ENCODE results near the gene TCEAL5.

TCEAL5 gene

DNA sequence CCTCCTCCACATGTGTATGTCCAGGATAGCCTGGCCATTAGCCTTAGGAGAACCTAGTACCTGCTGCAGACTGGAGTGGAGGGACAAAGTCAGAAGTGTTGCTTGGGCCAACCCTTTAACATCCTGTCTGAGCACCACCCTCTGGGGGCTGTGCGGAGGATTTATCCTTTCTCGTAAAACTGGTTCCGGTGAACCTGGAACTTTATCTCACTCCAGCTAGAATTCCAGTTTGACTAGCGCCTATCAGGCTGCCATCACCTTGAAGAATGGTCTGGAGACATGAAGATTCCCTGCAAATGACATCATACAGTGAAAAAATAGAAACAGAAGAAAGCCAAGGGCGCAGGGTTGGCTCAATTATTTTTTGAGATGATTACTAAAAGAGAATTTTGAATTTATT, 25.6 kb downstream of the TCEAL5 start:
- TF ChIP-seq, protein P1, sequence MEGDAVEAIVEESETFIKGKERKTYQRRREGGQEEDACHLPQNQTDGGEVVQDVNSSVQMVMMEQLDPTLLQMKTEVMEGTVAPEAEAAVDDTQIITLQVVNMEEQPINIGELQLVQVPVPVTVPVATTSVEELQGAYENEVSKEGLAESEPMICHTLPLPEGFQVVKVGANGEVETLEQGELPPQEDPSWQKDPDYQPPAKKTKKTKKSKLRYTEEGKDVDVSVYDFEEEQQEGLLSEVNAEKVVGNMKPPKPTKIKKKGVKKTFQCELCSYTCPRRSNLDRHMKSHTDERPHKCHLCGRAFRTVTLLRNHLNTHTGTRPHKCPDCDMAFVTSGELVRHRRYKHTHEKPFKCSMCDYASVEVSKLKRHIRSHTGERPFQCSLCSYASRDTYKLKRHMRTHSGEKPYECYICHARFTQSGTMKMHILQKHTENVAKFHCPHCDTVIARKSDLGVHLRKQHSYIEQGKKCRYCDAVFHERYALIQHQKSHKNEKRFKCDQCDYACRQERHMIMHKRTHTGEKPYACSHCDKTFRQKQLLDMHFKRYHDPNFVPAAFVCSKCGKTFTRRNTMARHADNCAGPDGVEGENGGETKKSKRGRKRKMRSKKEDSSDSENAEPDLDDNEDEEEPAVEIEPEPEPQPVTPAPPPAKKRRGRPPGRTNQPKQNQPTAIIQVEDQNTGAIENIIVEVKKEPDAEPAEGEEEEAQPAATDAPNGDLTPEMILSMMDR (IDR thresholded peaks at IDR 0.05), result no peak

DNA sequence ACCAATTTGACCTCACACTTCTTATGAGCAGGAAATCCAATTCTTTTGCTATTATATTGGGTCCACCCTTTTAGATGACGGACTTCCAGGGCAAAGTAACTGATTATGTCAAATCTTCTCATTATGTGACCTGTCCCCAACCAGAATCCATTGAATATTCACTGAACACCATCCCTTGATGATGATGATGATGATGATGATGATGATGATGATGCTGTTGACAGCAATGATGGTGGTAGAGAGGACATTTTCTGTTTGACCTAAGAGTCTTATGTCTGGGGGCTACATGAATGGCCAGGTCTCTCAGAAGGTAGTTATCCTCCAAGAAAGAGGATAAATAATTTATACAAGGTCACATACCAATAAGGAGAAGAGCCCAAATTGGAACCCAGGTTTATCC, 26.7 kb downstream of the TCEAL5 start:
- TF ChIP-seq, protein P1 (IDR thresholded peaks at IDR 0.05), result no peak

DNA sequence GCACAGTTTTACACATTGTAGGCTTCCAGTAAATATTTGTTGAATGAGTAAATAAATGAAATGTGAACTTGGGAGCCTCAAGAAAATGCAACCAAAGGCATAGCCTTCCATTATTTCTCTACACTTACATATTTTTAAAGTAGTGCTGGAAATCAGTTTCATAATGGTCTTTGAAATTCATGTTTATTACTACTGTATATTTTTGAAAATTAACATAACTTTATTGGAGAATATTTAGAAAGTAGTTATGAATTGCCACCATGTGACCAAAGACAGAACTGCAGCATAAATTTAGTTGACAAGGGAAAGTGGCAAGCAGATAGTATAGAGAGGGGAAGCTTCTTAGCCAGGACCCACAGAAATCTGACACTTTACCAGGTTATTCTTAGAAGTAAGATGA, 28.0 kb downstream of the TCEAL5 start:
- TF ChIP-seq, protein P1 (IDR thresholded peaks at IDR 0.05), result peak; percentile 52; the same call in 1 of the 2 replicates

DNA sequence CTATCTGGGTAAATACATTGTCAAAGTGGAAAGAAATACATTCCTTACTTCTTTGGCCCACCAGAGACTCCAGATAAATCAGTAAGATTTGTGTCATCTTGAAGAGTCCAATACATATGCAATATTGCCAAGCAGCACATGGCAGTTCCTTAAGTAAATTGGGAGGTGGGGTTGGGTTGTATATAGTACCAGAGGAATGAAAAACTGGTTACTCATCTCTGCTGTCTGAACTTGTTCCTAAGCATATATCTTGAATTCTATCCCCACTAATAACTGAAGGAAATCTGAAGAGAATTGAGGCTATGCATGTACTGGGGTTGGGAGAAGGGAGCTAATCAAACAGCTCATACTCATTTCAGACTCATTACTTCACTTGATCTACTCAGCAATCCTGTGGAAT, 36.4 kb downstream of the TCEAL5 start:
- TF ChIP-seq, protein P1 (IDR thresholded peaks at IDR 0.05), result no peak

DNA sequence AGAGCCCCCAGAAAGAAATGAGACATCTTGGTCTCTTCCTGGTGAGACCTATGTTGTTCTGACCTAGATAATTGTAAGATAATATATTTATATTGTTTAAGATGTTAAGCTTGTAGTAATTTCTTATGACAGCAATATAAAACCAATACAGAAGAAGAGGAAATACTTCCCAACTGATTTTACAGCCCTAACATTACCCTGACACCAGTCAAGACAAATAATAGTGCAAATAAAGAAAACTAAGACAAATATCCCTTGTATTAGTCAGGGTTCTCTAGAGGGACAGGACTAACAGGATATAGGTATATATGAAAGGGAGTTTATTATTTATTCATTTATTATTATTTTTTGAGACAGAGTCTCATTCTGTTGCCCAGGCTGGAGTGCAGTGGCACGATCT, 40.3 kb downstream of the TCEAL5 start:
- TF ChIP-seq, protein P1 (IDR thresholded peaks at IDR 0.05), result no peak

DNA sequence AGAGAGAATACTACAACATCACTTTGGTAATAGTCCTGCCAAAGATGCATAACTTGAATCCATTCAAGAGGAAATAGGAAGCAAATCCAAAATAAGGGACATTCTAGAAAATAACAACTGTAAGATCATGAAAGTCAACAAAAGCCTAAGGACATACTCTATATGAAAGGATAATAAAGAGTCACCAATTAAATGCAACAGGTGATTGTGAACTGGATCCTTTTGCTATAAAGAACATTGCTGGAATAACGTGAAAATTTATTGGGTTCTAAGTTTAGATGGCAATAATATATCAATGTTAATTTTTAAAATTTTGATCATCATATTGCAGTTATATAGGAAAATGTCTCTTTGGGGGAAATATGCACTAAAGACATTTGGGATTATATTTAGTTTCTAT, 41.7 kb downstream of the TCEAL5 start:
- TF ChIP-seq, protein P1 (IDR thresholded peaks at IDR 0.05), result no peak

DNA sequence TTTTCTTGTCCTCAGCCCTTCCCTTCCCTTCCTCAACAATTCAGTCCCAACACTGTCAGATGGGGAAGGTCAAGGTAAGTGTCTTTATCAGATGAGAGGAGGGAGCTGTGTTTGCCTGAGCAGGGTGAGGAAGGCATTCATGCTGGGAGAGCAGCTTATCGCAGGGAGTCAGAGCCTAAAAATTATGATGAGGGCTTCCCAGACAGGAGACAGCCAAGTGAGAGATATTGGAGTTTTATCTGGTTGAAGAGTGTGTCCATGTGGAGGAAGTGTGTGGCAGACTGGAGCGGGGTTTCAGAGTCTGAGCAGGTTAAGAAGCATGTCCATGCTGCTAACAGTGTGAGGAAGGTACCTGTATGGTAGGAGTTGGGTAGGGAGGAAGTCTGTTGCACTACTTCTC, 43.3 kb downstream of the TCEAL5 start:
- TF ChIP-seq, protein P1 (IDR thresholded peaks at IDR 0.05), result no peak

Data from LNCAP (cell line).